ENCODE results near the gene PTX4.

GRCh38 chr16:1525871-1526607 is 37.3 kb upstream of the PTX4 start:
- TF ChIP-seq POLR2A (IDR thresholded peaks at IDR 0.05; ENCODE audit: extremely low read depth, insufficient read length) (no peak), CTCF (IDR thresholded peaks at IDR 0.05; ENCODE audit: low read depth, low read length) (no peak), MYC (IDR thresholded peaks at IDR 0.05; ENCODE audit: low read depth, low read length) (no peak), MAX (IDR thresholded peaks at IDR 0.05; ENCODE audit: low read depth, low read length) (no peak)
